ENCODE data around the gene B4GALT5. TPM values are rescaled to one million over a fixed set of nuclear protein-coding genes. Genes with fewer than 3 reads are reported as not detected.

B4GALT5 gene
- total RNA-seq, 1 experiment from 2014 or later, result 92.5 TPM

DNA sequence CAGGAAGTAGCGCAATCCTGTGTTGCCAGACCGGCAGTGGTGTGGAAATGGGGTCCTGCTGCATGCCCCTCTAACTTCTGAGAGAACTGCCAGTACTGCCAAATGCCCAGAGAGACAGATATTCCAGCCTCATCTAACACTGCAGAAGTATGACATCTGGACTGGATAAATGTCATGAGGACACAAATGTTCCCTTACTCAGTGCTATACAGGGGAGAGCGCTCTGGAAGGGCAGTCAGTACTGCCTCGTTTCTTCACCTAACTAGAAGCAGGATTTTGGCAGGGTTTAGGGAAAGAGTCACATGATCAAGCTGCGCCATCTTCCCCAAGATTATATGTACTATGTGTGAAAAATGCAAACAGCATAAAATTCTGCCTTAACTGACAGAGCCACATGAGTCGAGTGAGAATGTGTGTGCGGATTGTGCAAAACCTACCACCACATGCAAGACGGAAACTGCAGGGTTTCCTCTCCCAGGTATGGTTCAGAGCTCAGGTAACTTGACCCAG, 59.7 kb downstream of the B4GALT5 start:
- peaks cover 61% of the 10 kb centered on the region for H3K79me2 ChIP-seq (ENCODE audit: insufficient read depth, low read length)
- H3K27me3 ChIP-seq (ENCODE audit: insufficient read depth, low read length), result no peaks in the 10 kb centered on the region
- ChIA-PET POLR2A (no interaction called here), CTCF (no interaction called here), RAD21 (ENCODE audit: low non-redundant PET in 1 of 2, low total read pairs in 2 of 2, uncharacterized antibody in 2 of 2, unreplicated experiment in 2 of 2) (no interaction called here)
- DNase-seq (ENCODE audit: low read depth, low spot score), result no peak
- intact Hi-C loops (cut with micrococcal nuclease), result no loop called here
- no TSS peak for BruUV-seq (replicated peaks)
- 0 out of 4 replicates have a peak, but pooled peaks cover 0 to 2% of the 10 kb centered on the region in 2 experiments for H3K4me1 ChIP-seq (ENCODE audit: control insufficient read depth in 1 of 2, insufficient read depth in 2 of 2, low read length in 2 of 2)
- H4K20me1 ChIP-seq (ENCODE audit: insufficient read depth), result peaks cover 13% of the 10 kb centered on the region; the same call in 1 of the 2 replicates
- no peak overlapping the region for H2AFZ ChIP-seq (ENCODE audit: low read depth, low read length, poor library complexity, severe bottlenecking)
- TF ChIP-seq JUND (IDR thresholded peaks at IDR 0.05) (no peak), POLR2AphosphoS5 (IDR thresholded peaks at IDR 0.05; ENCODE audit: low read depth, low read length) (0 out of 2 replicates have a peak, but pooled peaks have one; percentile 22)
- no peak overlapping the region for H3K4me3 ChIP-seq (replicated peaks in 1 of 2; ENCODE audit: low read depth in 1 of 2, low read length in 2 of 2)
- H3K27ac ChIP-seq (ENCODE audit: low read depth, low read length), result no peak overlapping the region
- H3K4me2 ChIP-seq (ENCODE audit: low read length), result no peak overlapping the region
- peaks cover 38 to 48% of the 10 kb centered on the region in 2 experiments for H3K36me3 ChIP-seq (ENCODE audit: control insufficient read depth in 1 of 2, insufficient read depth in 2 of 2, low read length in 2 of 2)
- no peak for ATAC-seq
- no peaks in the 10 kb centered on the region for H3K9me3 ChIP-seq (ENCODE audit: control insufficient read depth in 1 of 2, insufficient read depth in 1 of 2, low read depth in 1 of 2, low read length in 2 of 2)
- H3K9me2 ChIP-seq (ENCODE audit: insufficient read depth), result no peaks in the 10 kb centered on the region
- no peak overlapping the region for H3K9ac ChIP-seq (ENCODE audit: low read length)

DNA sequence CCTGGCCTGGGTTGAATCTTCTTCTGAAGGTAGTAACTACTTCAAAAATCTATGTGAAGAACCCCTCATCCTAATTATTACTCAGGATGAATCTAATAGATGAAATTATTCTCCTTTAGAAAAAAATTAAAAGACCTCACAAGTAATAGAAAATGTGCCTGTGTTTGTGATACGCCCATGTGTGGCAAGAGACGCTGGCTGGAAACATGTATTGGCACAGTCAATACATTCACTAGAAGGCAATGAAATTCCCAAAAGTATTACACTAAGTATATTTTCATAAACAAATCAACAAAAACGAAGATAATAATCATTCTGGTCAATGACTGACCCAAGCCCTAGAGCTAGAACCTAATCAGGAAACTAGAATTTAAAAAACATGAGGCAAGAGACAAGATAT, 64.0 kb downstream of the B4GALT5 start:
- CTCF ChIA-PET, result no interaction called here

More for the DNA sequence above, 64.0 kb downstream of the B4GALT5 start:
- ChIA-PET RAD21 (ENCODE audit: low non-redundant PET in 1 of 2, low total read pairs in 2 of 2, uncharacterized antibody in 2 of 2, unreplicated experiment in 2 of 2) (no interaction called here), POLR2A (no interaction called here)
- intact Hi-C loops (cut with micrococcal nuclease), result no loop called here
- no peak for TF ChIP-seq ZNF274 (IDR thresholded peaks at IDR 0.05; ENCODE audit: low read depth, low read length)
- TF ChIP-seq SRF (IDR thresholded peaks at IDR 0.05; ENCODE audit: low read depth), result no peak
- TF ChIP-seq, protein P1, sequence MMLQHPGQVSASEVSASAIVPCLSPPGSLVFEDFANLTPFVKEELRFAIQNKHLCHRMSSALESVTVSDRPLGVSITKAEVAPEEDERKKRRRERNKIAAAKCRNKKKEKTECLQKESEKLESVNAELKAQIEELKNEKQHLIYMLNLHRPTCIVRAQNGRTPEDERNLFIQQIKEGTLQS (IDR thresholded peaks at IDR 0.05), result no peak
- TF ChIP-seq ZBTB33 (IDR thresholded peaks at IDR 0.05; ENCODE audit: extremely low read depth, insufficient replicate concordance, low read length), result no peak
- no peak for TF ChIP-seq SP1 (IDR thresholded peaks at IDR 0.05; ENCODE audit: low read depth)
- no peak for TF ChIP-seq EZH2phosphoT487 (IDR thresholded peaks at IDR 0.05; ENCODE audit: borderline replicate concordance)
- no peak for TF ChIP-seq YY1 (IDR thresholded peaks at IDR 0.05; ENCODE audit: extremely low read depth, insufficient replicate concordance, low read depth, low read length)
- TF ChIP-seq SIN3A (IDR thresholded peaks at IDR 0.05; ENCODE audit: low read depth), result no peak
- no peak for TF ChIP-seq EGR1 (IDR thresholded peaks at IDR 0.05; ENCODE audit: low read depth)
- no peak for TF ChIP-seq ZFX (IDR thresholded peaks at IDR 0.05)
- no peak for TF ChIP-seq ELF1 (IDR thresholded peaks at IDR 0.05; ENCODE audit: borderline replicate concordance, low read depth)
- no peak for TF ChIP-seq CEBPB (IDR thresholded peaks at IDR 0.05; ENCODE audit: low read depth)
- no peak for TF ChIP-seq CBX3 (IDR thresholded peaks at IDR 0.05; ENCODE audit: low read depth)
- TF ChIP-seq, protein P2, sequence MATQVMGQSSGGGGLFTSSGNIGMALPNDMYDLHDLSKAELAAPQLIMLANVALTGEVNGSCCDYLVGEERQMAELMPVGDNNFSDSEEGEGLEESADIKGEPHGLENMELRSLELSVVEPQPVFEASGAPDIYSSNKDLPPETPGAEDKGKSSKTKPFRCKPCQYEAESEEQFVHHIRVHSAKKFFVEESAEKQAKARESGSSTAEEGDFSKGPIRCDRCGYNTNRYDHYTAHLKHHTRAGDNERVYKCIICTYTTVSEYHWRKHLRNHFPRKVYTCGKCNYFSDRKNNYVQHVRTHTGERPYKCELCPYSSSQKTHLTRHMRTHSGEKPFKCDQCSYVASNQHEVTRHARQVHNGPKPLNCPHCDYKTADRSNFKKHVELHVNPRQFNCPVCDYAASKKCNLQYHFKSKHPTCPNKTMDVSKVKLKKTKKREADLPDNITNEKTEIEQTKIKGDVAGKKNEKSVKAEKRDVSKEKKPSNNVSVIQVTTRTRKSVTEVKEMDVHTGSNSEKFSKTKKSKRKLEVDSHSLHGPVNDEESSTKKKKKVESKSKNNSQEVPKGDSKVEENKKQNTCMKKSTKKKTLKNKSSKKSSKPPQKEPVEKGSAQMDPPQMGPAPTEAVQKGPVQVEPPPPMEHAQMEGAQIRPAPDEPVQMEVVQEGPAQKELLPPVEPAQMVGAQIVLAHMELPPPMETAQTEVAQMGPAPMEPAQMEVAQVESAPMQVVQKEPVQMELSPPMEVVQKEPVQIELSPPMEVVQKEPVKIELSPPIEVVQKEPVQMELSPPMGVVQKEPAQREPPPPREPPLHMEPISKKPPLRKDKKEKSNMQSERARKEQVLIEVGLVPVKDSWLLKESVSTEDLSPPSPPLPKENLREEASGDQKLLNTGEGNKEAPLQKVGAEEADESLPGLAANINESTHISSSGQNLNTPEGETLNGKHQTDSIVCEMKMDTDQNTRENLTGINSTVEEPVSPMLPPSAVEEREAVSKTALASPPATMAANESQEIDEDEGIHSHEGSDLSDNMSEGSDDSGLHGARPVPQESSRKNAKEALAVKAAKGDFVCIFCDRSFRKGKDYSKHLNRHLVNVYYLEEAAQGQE (IDR thresholded peaks at IDR 0.05; ENCODE audit: low read depth), result no peak
- Histone ChIP-seq H3K9ac (ENCODE audit: low read length) (no peak overlapping the region), H4K20me1 (ENCODE audit: insufficient read depth) (no peaks in the 10 kb centered on the region), H3K9me3 (ENCODE audit: control insufficient read depth in 1 of 2, insufficient read depth in 1 of 2, low read depth in 1 of 2, low read length in 2 of 2) (no peaks in the 10 kb centered on the region), H3K4me2 (ENCODE audit: low read length) (no peak overlapping the region), H3K4me3 (replicated peaks in 1 of 2; ENCODE audit: low read depth in 1 of 2, low read length in 2 of 2) (no peak overlapping the region), H3K36me3 (ENCODE audit: control insufficient read depth in 1 of 2, insufficient read depth in 2 of 2, low read length in 2 of 2) (peaks cover 48 to 74% of the 10 kb centered on the region in 2 experiments), H3K27ac (ENCODE audit: low read depth, low read length) (no peak overlapping the region), H2AFZ (ENCODE audit: low read depth, low read length, poor library complexity, severe bottlenecking) (no peak overlapping the region), H3K27me3 (ENCODE audit: insufficient read depth, low read length) (no peaks in the 10 kb centered on the region), H3K79me2 (ENCODE audit: insufficient read depth, low read length) (peaks cover 29% of the 10 kb centered on the region), H3K9me2 (ENCODE audit: insufficient read depth) (no peaks in the 10 kb centered on the region), H3K4me1 (ENCODE audit: control insufficient read depth in 1 of 2, insufficient read depth in 2 of 2, low read length in 2 of 2) (no peaks in the 10 kb centered on the region)
- no peak for DNase-seq (ENCODE audit: low read depth, low spot score)
- BruUV-seq (replicated peaks), result no TSS peak
- no peak for ATAC-seq
